MM.1S (cell line): ENCODE results near the gene IFT80.
A peak's percentile ranks its signal among the peaks of the same experiment; 100 is the strongest.
"Not testable (repeated sequence)": the region's sequence is repeated elsewhere in the genome, so short reads cannot be mapped to it uniquely, and the experiment has no call there.

ENCODE experiments used
- DNase-seq: peaks from one replicate; pipeline ENCODE4 v3.0.0-alpha.2; 2015
- H2AFZ ChIP-seq: fragments of 300-600 bp; sonication (generic); 2 replicates; pipeline ENCODE4 v1.6.0; 2016; ENCODE audit warnings: antibody characterized with exemption, low read length
- H3F3A ChIP-seq: fragments of 300-600 bp; sonication (generic); 2 replicates; pipeline ENCODE4 v1.6.1; 2016; ENCODE audit warnings: mild to moderate bottlenecking, antibody characterized with exemption, low read length, moderate library complexity, mixed read lengths; ENCODE audit not compliant: insufficient read depth
- H3K27ac ChIP-seq: fragments of 300-600 bp; sonication (generic); 2 replicates; pipeline ENCODE4 v1.5.1; 2016; ENCODE audit warnings: mild to moderate bottlenecking, low read length
- H3K27me3 ChIP-seq: fragments of 300-600 bp; sonication (generic); replicated peaks from 2 replicates; pipeline ENCODE4 v1.6.0; 2016; ENCODE audit warnings: low read length; ENCODE audit not compliant: insufficient read depth
- H3K36me3 ChIP-seq: fragments of 300-600 bp; sonication (generic); replicated peaks from 2 replicates; pipeline ENCODE4 v1.6.1; 2016; ENCODE audit warnings: mild to moderate bottlenecking, low read length, mixed read lengths; ENCODE audit not compliant: insufficient read depth
- H3K4me1 ChIP-seq: fragments of 300-600 bp; sonication (generic); 2 replicates; pipeline ENCODE4 v1.6.1; 2016; ENCODE audit warnings: low read length, mixed read lengths
- H3K4me2 ChIP-seq: fragments of 300-600 bp; sonication (generic); 2 replicates; pipeline ENCODE4 v1.6.0; 2016; ENCODE audit warnings: low read depth, low read length
- H3K4me3 ChIP-seq: fragments of 300-600 bp; sonication (generic); 2 replicates; pipeline ENCODE4 v1.5.1; 2016; ENCODE audit warnings: low read length, mixed read lengths
- H3K79me2 ChIP-seq: fragments of 300-600 bp; sonication (generic); 2 replicates; pipeline ENCODE4 v1.6.1; 2016; ENCODE audit warnings: mixed run types, low read length, mixed read lengths
- H3K9ac ChIP-seq: fragments of 300-600 bp; sonication (generic); 2 replicates; pipeline ENCODE4 v1.6.1; 2016; ENCODE audit warnings: low read length, mixed read lengths
- H3K9me2 ChIP-seq: fragments of 300-600 bp; sonication (generic); replicated peaks from 2 replicates; pipeline ENCODE4 v1.6.1; 2016; ENCODE audit warnings: mild to moderate bottlenecking, low read length, mixed read lengths; ENCODE audit not compliant: insufficient read depth
- H3K9me3 ChIP-seq: fragments of 300-600 bp; sonication (generic); replicated peaks from 2 replicates; pipeline ENCODE4 v1.6.1; 2016; ENCODE audit warnings: mild to moderate bottlenecking, low read length, mixed read lengths; ENCODE audit not compliant: insufficient read depth
- H4K20me1 ChIP-seq: fragments of 300-600 bp; sonication (generic); 2 replicates; pipeline ENCODE4 v1.6.1; 2016; ENCODE audit warnings: mild to moderate bottlenecking, low read length, moderate library complexity, mixed read lengths; ENCODE audit not compliant: insufficient read depth
- CTCF ChIP-seq: fragments of 300-600 bp; sonication (generic); IDR thresholded peaks from 2 replicates; pipeline ENCODE4 v1.5.1; 2016; ENCODE audit warnings: antibody characterized with exemption, low read length, mixed read lengths
- EZH2 ChIP-seq: fragments of 300-600 bp; sonication (generic); optimal IDR thresholded peaks from 2 replicates; pipeline ENCODE3; 2017; ENCODE audit warnings: low read depth, mild to moderate bottlenecking, antibody characterized with exemption, low read length, mixed read lengths
- EZH2phosphoT487 ChIP-seq: fragments of 300-600 bp; sonication (generic); IDR thresholded peaks from 2 replicates; pipeline ENCODE4 v1.6.1; 2018; ENCODE audit warnings: antibody characterized with exemption, low read length

IFT80 gene

GRCh38 chr3:160369784-160370183 lies 29.2 kb downstream of the IFT80 start:
- no peak overlapping the region for H2AFZ ChIP-seq
- peak overlapping the region; percentile 47; the same call in 1 of the 2 replicates for H3K27ac ChIP-seq
- H3K9me2 ChIP-seq = no peaks in the 10 kb centered on the region
- no peaks in the 10 kb centered on the region for H3K79me2 ChIP-seq
- H3F3A ChIP-seq = peaks cover 6% of the 10 kb centered on the region
- H3K4me2 ChIP-seq = peak overlapping the region; percentile 58
- no peak overlapping the region; the same call in 1 of the 2 replicates for H3K9ac ChIP-seq
- H3K4me1 ChIP-seq = peaks cover 11% of the 10 kb centered on the region
- DNase-seq = peak; percentile 78
- H4K20me1 ChIP-seq = no peaks in the 10 kb centered on the region
- H3K27me3 ChIP-seq = no peaks in the 10 kb centered on the region
- H3K4me3 ChIP-seq = peak overlapping the region; percentile 8; the same call in 1 of the 2 replicates
- H3K36me3 ChIP-seq = no peaks in the 10 kb centered on the region; the same call in 1 of the 2 replicates
- H3K9me3 ChIP-seq = no peaks in the 10 kb centered on the region
- no peak for TF ChIP-seq EZH2phosphoT487
- TF ChIP-seq EZH2 = no peak
- no peak for TF ChIP-seq CTCF

- Histone ChIP-seq H3K36me3 (no peaks in the 10 kb centered on the region; the same call in 1 of the 2 replicates), H3K4me1 (peaks cover 11% of the 10 kb centered on the region), H3F3A (peaks cover 6% of the 10 kb centered on the region), H2AFZ (no peak overlapping the region), H3K79me2 (no peaks in the 10 kb centered on the region), H4K20me1 (no peaks in the 10 kb centered on the region), H3K9me3 (no peaks in the 10 kb centered on the region), H3K4me3 (no peak overlapping the region), H3K27me3 (no peaks in the 10 kb centered on the region), H3K9me2 (no peaks in the 10 kb centered on the region), H3K9ac (no peak overlapping the region), H3K4me2 (no peak overlapping the region), H3K27ac (no peak overlapping the region)
- no peak for DNase-seq
- TF ChIP-seq EZH2phosphoT487 = no peak
- TF ChIP-seq CTCF = no peak
- TF ChIP-seq EZH2 = no peak
These were observed 30.2 kb downstream of the IFT80 start for GRCh38 chr3:160368804-160369203.

- Histone ChIP-seq H3K79me2 (no peaks in the 10 kb centered on the region), H3K27me3 (no peaks in the 10 kb centered on the region), H3K4me2 (no peak overlapping the region), H3K9ac (no peak overlapping the region), H3K9me3 (no peaks in the 10 kb centered on the region), H3F3A (peaks cover 6% of the 10 kb centered on the region), H3K36me3 (no peaks in the 10 kb centered on the region; the same call in 1 of the 2 replicates), H3K9me2 (no peaks in the 10 kb centered on the region), H3K4me3 (no peak overlapping the region), H4K20me1 (no peaks in the 10 kb centered on the region), H3K4me1 (peaks cover 11% of the 10 kb centered on the region), H3K27ac (no peak overlapping the region), H2AFZ (no peak overlapping the region)
- no peak for DNase-seq
- no peak for TF ChIP-seq EZH2phosphoT487
These were observed 33.0 kb downstream of the IFT80 start for GRCh38 chr3:160365869-160366522.

GRCh38 chr3:160362896-160363295 lies 36.1 kb downstream of the IFT80 start:
- not testable (repeated sequence) for H3K4me1 ChIP-seq

More at GRCh38 chr3:160362896-160363295, 36.1 kb downstream of the IFT80 start:
- H3K9me2 ChIP-seq, H3F3A ChIP-seq, H3K9me3 ChIP-seq, H3K36me3 ChIP-seq, H3K9ac ChIP-seq, H3K4me2 ChIP-seq, H3K27ac ChIP-seq, H4K20me1 ChIP-seq, H3K4me3 ChIP-seq, H3K27me3 ChIP-seq, H3K79me2 ChIP-seq, H2AFZ ChIP-seq, DNase-seq: not testable (repeated sequence)
